ENCODE results near the gene TWSG1.

The TWSG1 gene

DNA sequence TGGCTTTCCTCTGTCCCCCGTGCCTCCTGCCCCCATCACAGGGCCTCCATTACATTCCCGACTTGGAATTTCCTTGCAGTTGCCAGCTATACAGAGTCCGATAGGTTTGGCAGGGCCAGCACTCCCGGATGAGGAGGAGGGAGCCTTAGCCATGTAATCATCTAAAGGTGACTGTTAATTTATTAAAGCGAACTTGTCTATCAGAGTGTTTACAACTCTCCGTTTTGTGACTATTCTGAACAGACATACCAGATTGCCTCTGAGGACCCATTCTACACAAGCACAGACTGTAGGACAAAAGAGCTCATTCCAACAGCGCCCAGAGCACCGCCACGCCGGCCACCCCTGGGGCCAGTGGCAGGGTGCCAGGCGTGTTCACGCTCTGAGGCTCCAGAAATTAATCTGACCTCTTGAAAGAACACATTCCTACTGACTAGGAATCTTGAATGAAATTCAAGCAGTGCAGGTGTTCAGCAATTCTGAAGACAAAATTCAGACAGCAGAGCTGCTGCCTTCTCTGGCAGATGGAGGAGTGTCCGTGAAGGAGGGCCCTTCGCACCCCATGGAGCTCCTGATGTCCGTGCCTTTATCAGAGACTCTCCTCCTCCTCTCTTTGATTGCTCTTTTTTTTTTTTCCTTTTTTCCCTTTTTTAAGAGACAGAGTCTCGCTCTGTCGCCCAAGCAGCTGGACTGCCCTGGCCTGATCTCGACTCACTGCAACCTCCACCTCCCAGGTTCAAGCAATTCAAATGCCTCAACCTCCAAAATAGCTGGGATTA, 82.7 kb downstream of the TWSG1 start:
- no peaks in the 10 kb centered on the region for H3K27me3 ChIP-seq (ENCODE audit: insufficient read depth, low read depth, severe bottlenecking)
- no peaks in the 10 kb centered on the region for H3K36me3 ChIP-seq
- no peak overlapping the region for H3K4me3 ChIP-seq (ENCODE audit: low read depth, low read length)
- no peak overlapping the region for H3K27ac ChIP-seq
- H3K9me3 ChIP-seq (ENCODE audit: severe bottlenecking) = no peaks in the 10 kb centered on the region
- no peak for TF ChIP-seq CTCF (IDR thresholded peaks at IDR 0.05; ENCODE audit: low read depth, low read length)
- DNase-seq = no peak

DNA sequence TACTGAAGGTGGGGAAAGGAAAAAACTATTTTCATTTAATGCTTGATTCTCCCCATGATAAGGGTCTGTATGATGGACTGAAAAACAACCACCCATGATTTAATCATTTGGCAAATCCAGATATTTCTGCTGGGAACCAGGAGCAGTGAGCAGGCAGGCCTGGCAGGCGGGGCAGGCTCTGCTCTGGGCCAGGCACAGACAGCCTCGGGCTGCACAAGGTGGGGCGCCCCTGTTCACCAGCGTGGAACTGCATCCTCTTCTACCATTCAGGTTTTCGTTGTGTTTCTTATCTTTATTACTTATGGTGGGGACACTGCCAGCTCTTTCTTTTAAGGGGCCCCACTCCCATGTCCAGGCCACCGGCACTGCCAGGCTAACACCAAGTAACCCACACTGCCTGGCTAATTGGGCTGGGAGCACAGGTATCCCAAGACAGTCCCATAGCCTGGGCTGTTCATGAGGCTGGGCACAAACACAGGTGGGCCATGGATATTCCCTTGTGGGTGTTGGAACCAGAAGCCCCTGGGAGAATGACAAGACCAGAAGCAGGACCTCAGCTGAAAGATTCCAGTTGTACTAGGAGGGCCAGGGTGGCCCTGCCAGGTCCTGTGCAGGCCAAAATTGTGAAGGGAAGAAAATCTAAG, 83.6 kb downstream of the TWSG1 start:
- Histone ChIP-seq H3K27me3 (ENCODE audit: insufficient read depth, low read depth, severe bottlenecking) (no peaks in the 10 kb centered on the region), H3K9me3 (ENCODE audit: severe bottlenecking) (no peaks in the 10 kb centered on the region), H3K4me3 (ENCODE audit: low read depth, low read length) (no peak overlapping the region), H3K27ac (no peak overlapping the region), H3K36me3 (no peaks in the 10 kb centered on the region)
- no peak for TF ChIP-seq CTCF (IDR thresholded peaks at IDR 0.05; ENCODE audit: low read depth, low read length)
- DNase-seq = no peak

- Histone ChIP-seq H3K27ac (no peak overlapping the region), H3K36me3 (no peaks in the 10 kb centered on the region), H3K4me3 (ENCODE audit: low read depth, low read length) (no peak overlapping the region), H3K27me3 (ENCODE audit: insufficient read depth, low read depth, severe bottlenecking) (no peaks in the 10 kb centered on the region), H3K9me3 (ENCODE audit: severe bottlenecking) (no peaks in the 10 kb centered on the region)
- no peak for DNase-seq
- TF ChIP-seq CTCF (IDR thresholded peaks at IDR 0.05; ENCODE audit: low read depth, low read length) = no peak
Observed at GRCh38 chr18:9419956-9420631, 85.5 kb downstream of the TWSG1 start.

DNA sequence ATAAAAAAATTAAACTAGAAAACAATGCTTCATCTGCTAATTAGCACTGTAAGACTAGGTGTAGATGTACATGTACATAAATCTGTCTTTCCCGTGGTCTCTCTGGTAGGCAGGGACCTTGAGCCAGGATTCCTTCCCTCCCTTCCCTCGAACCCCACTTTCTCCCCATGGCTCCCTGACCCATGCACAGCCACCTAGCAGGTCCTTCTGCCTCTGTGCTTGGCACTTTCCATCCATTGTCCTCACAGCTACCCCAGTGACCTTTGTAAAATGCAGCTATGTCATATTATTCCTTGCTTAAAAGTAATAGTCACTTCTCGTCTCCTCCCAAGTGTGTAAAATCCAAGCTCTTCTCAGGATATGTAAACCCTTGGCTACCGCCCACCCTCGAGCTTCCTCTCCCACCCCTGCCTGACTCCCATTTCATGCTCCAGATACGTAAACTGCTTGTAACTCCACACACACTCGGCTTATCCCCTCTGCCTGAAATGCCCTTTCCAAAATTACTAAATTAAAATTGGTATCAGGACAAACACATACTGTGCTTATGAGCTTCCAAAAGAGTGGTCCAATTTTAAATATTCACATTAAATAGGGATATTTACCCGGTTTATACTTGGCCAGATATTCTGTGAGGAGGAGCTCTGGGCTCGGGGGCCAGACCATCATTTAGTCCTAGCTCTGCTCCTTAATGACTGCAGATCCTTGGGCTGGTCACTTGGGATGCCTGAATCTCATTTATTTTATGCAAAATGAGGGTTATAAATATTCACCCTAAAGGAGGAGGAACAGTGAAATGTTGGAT, 86.7 kb downstream of the TWSG1 start:
- no peaks in the 10 kb centered on the region for H3K36me3 ChIP-seq
- H3K27ac ChIP-seq = no peak overlapping the region
- H3K27me3 ChIP-seq (ENCODE audit: insufficient read depth, low read depth, severe bottlenecking) = no peaks in the 10 kb centered on the region
- no peak for TF ChIP-seq CTCF (IDR thresholded peaks at IDR 0.05; ENCODE audit: low read depth, low read length)
- no peak overlapping the region for H3K4me3 ChIP-seq (ENCODE audit: low read depth, low read length)
- H3K9me3 ChIP-seq (ENCODE audit: severe bottlenecking) = no peaks in the 10 kb centered on the region
- no peak for DNase-seq

- H3K27ac ChIP-seq = no peak overlapping the region
- H3K36me3 ChIP-seq = no peaks in the 10 kb centered on the region
- no peak overlapping the region for H3K4me3 ChIP-seq (ENCODE audit: low read depth, low read length)
- TF ChIP-seq CTCF (IDR thresholded peaks at IDR 0.05; ENCODE audit: low read depth, low read length) = no peak
- DNase-seq = no peak
- H3K9me3 ChIP-seq (ENCODE audit: severe bottlenecking) = peaks cover 3% of the 10 kb centered on the region
- no peaks in the 10 kb centered on the region for H3K27me3 ChIP-seq (ENCODE audit: insufficient read depth, low read depth, severe bottlenecking)
Observed at GRCh38 chr18:9421901-9422327, 87.3 kb downstream of the TWSG1 start.
